HFF-Myc (cell line): ENCODE measurements around the gene ABTB1.

Source experiments
- DNase-seq: peaks from one replicate; pipeline ENCODE4 v3.0.0-alpha.2; 2011; ENCODE audit warnings: low read depth; ENCODE audit errors: extremely low read depth
- H3K4me3 ChIP-seq: replicated peaks from 2 replicates; pipeline ENCODE4 v1.5.1; 2011; ENCODE audit warnings: low read depth, mild to moderate bottlenecking, control low read depth, low read length
- TF ChIP-seq, protein P1 (sequence below): IDR thresholded peaks from 2 replicates; pipeline ENCODE4 v1.5.1; 2012; ENCODE audit warnings: mild to moderate bottlenecking, low read depth, low read length, control low read depth; ENCODE audit errors: missing control alignments

Gene ABTB1

DNA sequence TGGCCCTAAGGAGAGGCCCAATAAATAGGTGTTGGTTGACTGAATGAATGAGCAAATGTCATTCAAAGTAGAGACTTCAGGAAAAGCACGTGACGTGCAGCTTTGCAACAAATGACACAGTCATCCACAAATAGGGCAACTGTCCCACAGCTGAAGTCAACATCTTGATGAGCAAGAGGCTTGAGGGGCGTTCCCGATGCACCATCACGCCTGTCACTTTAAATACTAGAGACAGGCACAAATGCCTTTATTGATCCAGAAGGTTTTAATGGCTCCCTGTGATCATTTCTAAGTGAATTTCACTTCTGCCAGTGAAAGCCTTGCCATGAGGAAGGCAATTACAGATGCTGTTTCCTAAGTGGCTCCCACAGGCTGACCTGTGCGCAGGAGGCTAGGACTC is 43.6 kb downstream of the ABTB1 start:
- TF ChIP-seq, protein P1, sequence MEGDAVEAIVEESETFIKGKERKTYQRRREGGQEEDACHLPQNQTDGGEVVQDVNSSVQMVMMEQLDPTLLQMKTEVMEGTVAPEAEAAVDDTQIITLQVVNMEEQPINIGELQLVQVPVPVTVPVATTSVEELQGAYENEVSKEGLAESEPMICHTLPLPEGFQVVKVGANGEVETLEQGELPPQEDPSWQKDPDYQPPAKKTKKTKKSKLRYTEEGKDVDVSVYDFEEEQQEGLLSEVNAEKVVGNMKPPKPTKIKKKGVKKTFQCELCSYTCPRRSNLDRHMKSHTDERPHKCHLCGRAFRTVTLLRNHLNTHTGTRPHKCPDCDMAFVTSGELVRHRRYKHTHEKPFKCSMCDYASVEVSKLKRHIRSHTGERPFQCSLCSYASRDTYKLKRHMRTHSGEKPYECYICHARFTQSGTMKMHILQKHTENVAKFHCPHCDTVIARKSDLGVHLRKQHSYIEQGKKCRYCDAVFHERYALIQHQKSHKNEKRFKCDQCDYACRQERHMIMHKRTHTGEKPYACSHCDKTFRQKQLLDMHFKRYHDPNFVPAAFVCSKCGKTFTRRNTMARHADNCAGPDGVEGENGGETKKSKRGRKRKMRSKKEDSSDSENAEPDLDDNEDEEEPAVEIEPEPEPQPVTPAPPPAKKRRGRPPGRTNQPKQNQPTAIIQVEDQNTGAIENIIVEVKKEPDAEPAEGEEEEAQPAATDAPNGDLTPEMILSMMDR = no peak
- no peak overlapping the region for H3K4me3 ChIP-seq
- no peak for DNase-seq

GRCh38 chr3:127717357-127718244 is 44.8 kb downstream of the ABTB1 start:
- no peak overlapping the region for H3K4me3 ChIP-seq
- TF ChIP-seq, protein P1 = no peak
- DNase-seq = no peak

DNA sequence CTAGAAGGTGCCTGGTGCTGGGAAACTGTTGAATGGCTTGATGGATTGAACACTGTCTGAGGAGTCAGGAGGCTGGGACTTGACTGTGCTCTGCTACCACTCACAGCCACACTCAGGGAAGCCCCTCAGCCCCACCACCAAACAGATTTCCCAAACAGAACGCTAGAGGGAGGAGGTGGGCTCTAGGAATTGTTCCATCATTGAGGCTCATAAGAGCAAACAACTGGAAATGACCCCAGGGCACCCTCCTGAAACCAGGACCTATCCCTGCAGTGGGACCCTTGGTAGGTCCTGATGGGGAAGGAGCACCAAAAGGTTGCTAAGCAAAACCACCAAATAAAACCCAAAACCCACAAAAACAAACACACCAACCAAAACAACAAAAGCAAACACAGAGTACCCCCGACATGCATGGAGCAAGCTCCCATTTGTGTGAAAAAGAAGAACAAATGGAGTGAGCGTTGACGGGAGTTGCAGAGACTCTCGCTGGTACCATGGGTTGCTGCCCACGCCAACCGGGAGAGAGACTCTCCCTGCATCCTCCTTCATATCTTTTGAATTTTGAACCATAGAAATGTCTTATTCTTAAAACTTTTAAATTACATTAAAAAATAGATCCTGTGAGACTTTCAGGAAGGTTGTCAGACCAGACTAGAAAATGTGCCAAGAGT is 45.6 kb downstream of the ABTB1 start:
- H3K4me3 ChIP-seq = no peak overlapping the region
- no peak for DNase-seq
- TF ChIP-seq, protein P1 = no peak

DNA sequence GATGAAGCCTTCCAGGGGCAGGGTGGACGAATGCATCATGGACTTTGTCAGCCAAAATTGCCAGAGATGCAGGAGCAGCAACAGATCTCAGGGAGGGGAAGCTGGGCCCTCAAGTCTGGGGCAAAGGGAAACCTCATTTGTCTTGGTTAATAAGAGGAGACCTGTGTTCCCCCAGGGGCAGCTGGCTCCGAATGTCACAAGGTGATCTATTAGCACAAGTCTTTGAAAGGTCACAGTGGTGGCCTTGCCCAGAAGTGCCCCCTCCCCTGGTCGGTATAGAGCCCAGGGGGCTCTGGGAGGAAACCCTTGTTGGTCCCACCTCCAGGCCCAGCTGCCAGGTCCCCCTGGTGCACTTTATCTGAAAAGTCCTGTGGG is 46.2 kb downstream of the ABTB1 start:
- TF ChIP-seq, protein P1 = no peak
- no peak overlapping the region for H3K4me3 ChIP-seq
- DNase-seq = no peak

DNA sequence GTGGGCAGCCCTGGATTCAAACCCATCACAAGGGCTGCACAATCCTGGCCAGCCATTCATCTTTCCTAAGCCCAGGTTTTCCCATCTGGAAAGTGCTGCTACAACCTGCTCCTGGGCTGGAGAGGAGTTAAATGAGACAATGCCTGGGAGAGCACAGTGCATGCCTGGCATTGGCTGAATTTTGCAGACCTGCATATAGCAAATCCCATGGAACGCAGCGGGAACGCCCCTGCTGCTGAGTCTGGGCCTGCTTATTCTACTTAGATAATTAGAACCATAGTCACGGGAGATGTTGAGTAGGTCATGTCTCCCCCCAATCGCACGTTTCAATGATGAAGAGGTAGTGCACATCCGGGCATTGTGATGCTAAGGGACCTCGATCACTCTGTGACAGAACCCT is 46.6 kb downstream of the ABTB1 start:
- TF ChIP-seq, protein P1 = no peak
- H3K4me3 ChIP-seq = no peak overlapping the region
- no peak for DNase-seq

GRCh38 chr3:127720161-127720823 is 47.5 kb downstream of the ABTB1 start:
- TF ChIP-seq, protein P1 = no peak
- H3K4me3 ChIP-seq = no peak overlapping the region
- no peak for DNase-seq
